GM12801 (cell line): ENCODE measurements around the gene TNS1.

Experiments
- CTCF ChIP-seq: IDR thresholded peaks from one replicate; pipeline ENCODE4 v1.5.1; 2011; ENCODE audit warnings: control low read depth; ENCODE audit not compliant: insufficient read length; ENCODE audit errors: extremely low read depth

The TNS1 gene

GRCh38 chr2:217759991-217760390, 242.8 kb downstream of the TNS1 start:
- TF ChIP-seq CTCF = no peak

- TF ChIP-seq CTCF = no peak
These were observed 245.7 kb downstream of the TNS1 start for GRCh38 chr2:217757108-217757463.

- TF ChIP-seq CTCF = no peak
These were observed 246.3 kb downstream of the TNS1 start for GRCh38 chr2:217756375-217757107.

GRCh38 chr2:217755027-217755745, 247.6 kb downstream of the TNS1 start:
- no peak for TF ChIP-seq CTCF

GRCh38 chr2:217753460-217754200, 249.2 kb downstream of the TNS1 start:
- no peak for TF ChIP-seq CTCF

GRCh38 chr2:217752714-217753459, 249.9 kb downstream of the TNS1 start:
- no peak for TF ChIP-seq CTCF

GRCh38 chr2:217751952-217752351, 250.8 kb downstream of the TNS1 start:
- TF ChIP-seq CTCF = no peak
